HG03521 (cell line): ENCODE results near the gene TUBA4B.

Source experiments
- ATAC-seq: cut with Tn5 transposase; IDR thresholded peaks from one replicate; pipeline ENCODE4 v1.9.1; 2021; ENCODE audit warnings: mild to moderate bottlenecking, moderate library complexity; ENCODE audit not compliant: unreplicated experiment

TUBA4B gene

DNA sequence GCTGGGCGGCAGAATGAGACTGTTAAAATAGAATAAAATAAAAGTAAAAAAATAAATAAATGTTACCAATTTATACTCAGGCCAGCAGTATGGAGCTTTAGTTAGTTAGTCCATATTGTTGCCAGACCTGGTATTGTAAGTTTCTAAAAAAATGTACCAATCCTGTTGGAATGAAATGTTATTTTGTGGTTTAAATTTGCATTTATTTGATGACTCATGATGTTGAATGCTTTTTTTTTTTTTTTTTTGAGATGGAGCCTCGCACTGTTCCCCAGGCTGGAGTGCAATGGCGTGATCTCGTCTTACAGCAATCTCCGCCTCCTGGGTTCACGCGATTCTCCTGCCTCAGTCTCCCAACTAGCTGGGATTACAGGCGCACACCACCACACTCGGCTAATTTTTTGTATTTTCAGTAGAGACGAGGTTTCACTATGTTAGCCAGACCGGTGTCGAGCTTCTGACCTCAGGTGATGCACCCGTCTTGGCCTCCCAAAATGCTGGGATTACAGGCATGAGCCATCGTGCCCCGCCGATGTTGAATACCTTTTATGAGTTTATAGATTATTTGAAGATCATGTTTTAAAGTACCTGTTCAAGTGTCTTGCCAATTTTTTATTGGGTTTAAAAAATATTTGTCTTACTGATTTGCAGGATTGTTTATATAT lies 61.9 kb downstream of the TUBA4B start:
- ATAC-seq: no peak
